Activated CD4-positive, alpha-beta T cell treated with anti-CD3 and anti-CD28 coated beads, Interleukin-2, Interleukin-4, amounts not matched to agents 100 ng/mL and 50 ng/mL, durations not matched to agents 16 hours and 8 hours (primary cell): ENCODE data around the gene CFAP58.

Source experiments
- DNase-seq: peaks from one replicate; pipeline ENCODE4 v3.0.0-alpha.2; 2020; ENCODE audit warnings: low spot score

The CFAP58 gene

GRCh38 chr10:104323085-104323484 is 30.5 kb upstream of the CFAP58 start:
- DNase-seq: no peak

- no peak for DNase-seq
These were observed 29.9 kb upstream of the CFAP58 start for GRCh38 chr10:104323760-104324201.

- no peak for DNase-seq
These were observed 29.4 kb upstream of the CFAP58 start for GRCh38 chr10:104324221-104324686.

GRCh38 chr10:104324931-104325330 is 28.7 kb upstream of the CFAP58 start:
- no peak for DNase-seq

GRCh38 chr10:104325436-104326435 is 27.9 kb upstream of the CFAP58 start:
- DNase-seq: no peak

- no peak for DNase-seq
These were observed 26.5 kb upstream of the CFAP58 start for GRCh38 chr10:104326991-104327610.

- no peak for DNase-seq
These were observed 25.6 kb upstream of the CFAP58 start for GRCh38 chr10:104327745-104328645.

GRCh38 chr10:104328646-104328895 is 25.1 kb upstream of the CFAP58 start:
- DNase-seq: no peak

- peak; percentile 85 for DNase-seq
These were observed 24.5 kb upstream of the CFAP58 start for GRCh38 chr10:104328896-104329710.

GRCh38 chr10:104329735-104330134 is 23.9 kb upstream of the CFAP58 start:
- DNase-seq: no peak

GRCh38 chr10:104330168-104331110 is 23.2 kb upstream of the CFAP58 start:
- no peak for DNase-seq

- DNase-seq: no peak
These were observed 22.3 kb upstream of the CFAP58 start for GRCh38 chr10:104331208-104331838.

- DNase-seq: no peak
These were observed 21.2 kb upstream of the CFAP58 start for GRCh38 chr10:104332243-104333031.

GRCh38 chr10:104333032-104333727 is 20.5 kb upstream of the CFAP58 start:
- no peak for DNase-seq

GRCh38 chr10:104333728-104334373 is 19.8 kb upstream of the CFAP58 start:
- no peak for DNase-seq

GRCh38 chr10:104334561-104334960 is 19.1 kb upstream of the CFAP58 start:
- DNase-seq: no peak

- no peak for DNase-seq
These were observed 18.5 kb upstream of the CFAP58 start for GRCh38 chr10:104334965-104335650.
